Measurements from ENCODE around the gene GET3. TPM values are rescaled to one million over a fixed set of nuclear protein-coding genes. Genes with fewer than 3 reads are reported as not detected.
A peak's percentile ranks its signal among the peaks of the same experiment; 100 is the strongest.
"Not testable (repeated sequence)": the region's sequence is repeated elsewhere in the genome, so short reads cannot be mapped to it uniquely, and the experiment has no call there.

GET3 gene
- polyA plus RNA-seq, 1 donor from 2014 or later, result 64.2 TPM

DNA sequence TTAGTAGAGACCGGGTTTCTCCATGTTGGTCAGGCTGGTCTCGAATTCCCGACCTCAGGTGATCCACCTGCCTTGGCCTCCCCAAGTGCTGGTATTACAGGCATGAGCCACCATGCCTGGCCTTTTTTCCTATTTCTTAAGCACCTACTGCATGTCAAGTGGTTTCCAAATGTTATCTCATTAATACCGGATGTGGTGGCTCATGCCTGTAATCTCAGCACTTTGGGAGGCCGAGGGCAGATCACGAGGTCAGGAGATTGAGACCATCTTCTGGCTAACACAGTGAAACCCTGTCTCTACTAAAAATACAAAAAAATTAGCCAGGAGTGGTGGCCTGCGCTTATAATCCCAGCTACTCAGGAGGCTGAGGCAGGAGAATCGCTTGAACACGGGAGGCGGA is 11.7 kb upstream of the GET3 start:
- not testable (repeated sequence) for H3K27me3 Mint-ChIP-seq, H3K4me3 Mint-ChIP-seq, H3K36me3 Mint-ChIP-seq, H3K27ac Mint-ChIP-seq, H3K9me3 Mint-ChIP-seq
- peaks cover 31 to 36% (median 32%) of the 10 kb centered on the region in 3 donors for H3K4me1 Mint-ChIP-seq

- Mint-ChIP-seq H3K27me3 (no peaks in the 10 kb centered on the region), H3K36me3 (peaks cover 5% of the 10 kb centered on the region), H3K4me1 (peaks cover 26 to 34% (median 31%) of the 10 kb centered on the region in 3 donors), H3K27ac (peak overlapping the region in 2 of 3 donors; percentile 77 to 94), H3K4me3 (peak overlapping the region in 1 of 4 donors; percentile 85), H3K9me3 (no peaks in the 10 kb centered on the region)
These were observed 10.3 kb upstream of the GET3 start for GRCh38 chr19:12726988-12727316.

DNA sequence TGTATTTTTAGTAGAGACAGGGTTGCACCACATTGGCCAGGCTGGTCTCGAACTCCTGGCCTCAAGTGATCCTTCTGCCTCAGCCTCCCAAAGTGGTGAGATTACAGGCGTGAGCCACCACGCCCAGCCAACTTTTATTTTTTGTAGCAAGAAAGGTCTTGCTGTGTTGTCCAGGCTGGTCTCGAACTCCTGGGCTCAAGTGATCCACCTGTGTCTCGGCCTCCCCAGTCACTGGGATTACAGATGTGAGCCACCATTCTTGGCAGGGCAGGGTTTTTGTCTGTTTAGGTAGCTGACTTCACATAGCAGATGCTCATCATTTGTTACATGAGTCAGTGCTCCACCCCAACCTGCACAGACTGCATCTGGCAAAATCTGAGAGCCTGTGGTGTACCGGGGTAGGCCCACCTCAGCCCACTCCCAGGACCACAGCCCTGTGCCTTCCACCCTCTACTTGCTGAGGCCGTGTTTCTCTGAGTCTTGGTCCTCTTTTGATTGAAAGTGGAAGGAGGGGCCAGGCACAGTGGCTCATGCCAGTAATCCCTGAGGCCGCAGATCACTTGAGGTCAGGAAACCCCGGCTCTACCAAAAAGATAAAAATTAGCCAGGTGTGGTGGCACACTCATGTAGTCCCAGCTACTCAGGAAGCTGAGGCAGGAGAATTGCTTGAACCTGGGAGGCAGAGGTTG is 9.4 kb upstream of the GET3 start:
- no peaks in the 10 kb centered on the region for H3K9me3 Mint-ChIP-seq
- H3K4me3 Mint-ChIP-seq, result peak overlapping the region in 1 of 4 donors; percentile 57
- peaks cover 5% of the 10 kb centered on the region for H3K36me3 Mint-ChIP-seq
- H3K27ac Mint-ChIP-seq, result peak overlapping the region in 2 of 3 donors; percentile 76 to 77
- no peaks in the 10 kb centered on the region for H3K27me3 Mint-ChIP-seq
- H3K4me1 Mint-ChIP-seq, result peaks cover 27 to 39% (median 31%) of the 10 kb centered on the region in 3 donors

DNA sequence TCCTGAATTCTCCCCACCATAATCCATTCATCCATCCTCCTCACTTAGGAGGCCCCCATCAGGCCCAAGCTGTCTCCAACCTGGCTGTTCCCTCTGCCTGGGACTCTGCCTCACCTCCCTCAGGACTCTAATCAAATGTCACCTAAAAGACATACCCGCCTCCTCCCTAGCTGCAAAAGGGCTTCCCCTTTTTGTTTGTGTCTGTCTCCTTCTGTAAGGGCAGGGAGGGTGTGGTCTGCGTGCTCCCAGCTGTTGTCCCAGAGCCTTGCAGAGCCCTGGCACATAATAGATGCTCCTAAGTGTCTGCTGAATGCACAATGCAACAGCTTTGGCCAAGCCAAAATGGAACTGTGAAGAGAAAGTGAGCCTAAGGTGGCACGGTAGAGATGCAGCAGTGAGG is 7.2 kb upstream of the GET3 start:
- H3K4me1 Mint-ChIP-seq, result peaks cover 23 to 35% (median 29%) of the 10 kb centered on the region in 3 donors
- H3K4me3 Mint-ChIP-seq, result peak overlapping the region; percentile 71 to 91 (median 85)
- H3K9me3 Mint-ChIP-seq, result no peaks in the 10 kb centered on the region
- H3K36me3 Mint-ChIP-seq, result peaks cover 6% of the 10 kb centered on the region
- H3K27ac Mint-ChIP-seq, result peak overlapping the region; percentile 62 to 89 (median 88)
- no peaks in the 10 kb centered on the region for H3K27me3 Mint-ChIP-seq

DNA sequence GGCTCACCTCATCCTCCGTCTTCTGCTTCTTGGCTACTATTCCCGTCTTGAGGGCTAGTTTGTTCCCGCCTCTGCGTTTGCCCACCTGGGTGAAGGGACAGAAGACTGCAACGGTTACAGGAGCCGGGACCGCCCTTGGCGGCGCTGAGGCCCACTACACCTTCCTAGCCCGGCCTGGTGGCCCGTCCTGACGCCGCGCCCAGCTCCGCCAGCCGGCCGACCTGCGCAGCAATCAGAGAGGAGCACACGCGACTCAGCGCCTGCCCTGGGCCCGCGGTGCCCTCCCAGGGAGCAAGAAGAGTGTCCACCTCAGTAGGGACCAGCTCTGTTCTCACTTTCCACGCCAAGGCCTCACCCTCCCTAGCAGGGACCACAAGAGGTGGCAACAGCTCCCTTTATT is 6.0 kb upstream of the GET3 start:
- Mint-ChIP-seq H3K4me1 (peaks cover 22 to 36% (median 29%) of the 10 kb centered on the region in 3 donors), H3K27ac (peak overlapping the region in 1 of 3 donors; percentile 88)

DNA sequence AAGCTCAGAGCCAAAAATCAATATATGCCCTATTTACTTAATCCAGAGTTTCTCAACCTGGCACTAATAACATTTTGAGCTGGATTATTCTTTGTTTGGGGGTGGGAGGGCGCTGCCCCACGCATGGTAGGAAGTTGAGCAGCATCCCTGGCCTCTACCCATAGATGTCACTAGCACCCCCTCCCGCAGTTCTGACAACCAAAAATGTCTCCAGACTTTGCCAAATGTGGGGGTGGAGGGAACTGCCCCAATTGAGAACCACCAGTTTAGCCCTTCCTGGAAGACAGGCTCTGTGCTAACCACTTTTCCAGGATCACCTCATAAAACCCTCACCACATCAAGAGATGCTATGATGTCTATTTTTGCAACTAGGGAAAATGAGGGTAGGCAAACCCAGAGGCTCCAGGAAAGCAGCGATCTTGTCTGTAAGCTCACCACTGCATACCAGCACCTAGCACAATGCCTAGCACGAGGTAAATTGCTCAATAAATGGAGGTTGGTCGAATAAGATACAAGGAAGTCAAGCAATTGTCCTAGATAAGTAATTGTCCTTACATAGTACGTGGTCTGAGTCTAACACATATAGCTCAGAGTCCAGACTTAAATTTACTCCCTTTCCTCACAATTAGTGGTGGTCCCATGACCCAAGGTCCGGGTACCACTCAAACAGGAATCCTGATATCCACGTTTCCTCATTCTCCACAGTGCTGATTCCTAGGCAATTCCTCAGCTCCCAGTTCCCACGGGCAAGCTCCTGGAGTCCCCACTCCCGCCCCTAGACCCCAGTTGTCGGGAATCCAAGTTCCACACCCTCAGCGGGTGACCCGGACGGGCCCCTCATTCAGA is 3.7 kb upstream of the GET3 start:
- Mint-ChIP-seq H3K4me1 (peaks cover 27 to 45% (median 41%) of the 10 kb centered on the region in 3 donors), H3K27me3 (peaks cover 2% of the 10 kb centered on the region), H3K27ac (peak overlapping the region; percentile 88 to 97 (median 95)), H3K9me3 (no peaks in the 10 kb centered on the region), H3K36me3 (peaks cover 4% of the 10 kb centered on the region), H3K4me3 (peak overlapping the region; percentile 83 to 97 (median 96))

More for the DNA sequence above, 6.0 kb upstream of the GET3 start:
- Mint-ChIP-seq H3K36me3 (peaks cover 6% of the 10 kb centered on the region), H3K27me3 (no peaks in the 10 kb centered on the region), H3K4me3 (peak overlapping the region in 1 of 4 donors; percentile 65), H3K9me3 (no peaks in the 10 kb centered on the region)

GRCh38 chr19:12737835-12738351 is 596 bp downstream of the GET3 start:
- Mint-ChIP-seq H3K4me1 (peaks cover 16 to 28% (median 23%) of the 10 kb centered on the region in 3 donors), H3K4me3 (peak overlapping the region; percentile 82 to 100 (median 100)), H3K9me3 (no peaks in the 10 kb centered on the region), H3K27ac (peak overlapping the region in 2 of 3 donors; percentile 88 to 93), H3K36me3 (peaks cover 9% of the 10 kb centered on the region), H3K27me3 (peaks cover 2% of the 10 kb centered on the region)

GRCh38 chr19:12745166-12745897 is 8.0 kb downstream of the GET3 start:
- Mint-ChIP-seq H3K9me3 (peaks cover 0 to 5% (median 0%) of the 10 kb centered on the region in 3 donors), H3K27ac (no peak overlapping the region), H3K36me3 (peaks cover 17% of the 10 kb centered on the region), H3K27me3 (no peaks in the 10 kb centered on the region), H3K4me1 (peaks cover 4 to 8% (median 5%) of the 10 kb centered on the region in 3 donors), H3K4me3 (peak overlapping the region in 1 of 4 donors; percentile 45)

- Mint-ChIP-seq H3K4me3 (no peak overlapping the region), H3K4me1 (peaks cover 5 to 12% (median 5%) of the 10 kb centered on the region in 3 donors), H3K36me3 (peaks cover 10% of the 10 kb centered on the region), H3K27me3 (peaks cover 2% of the 10 kb centered on the region), H3K9me3 (peaks cover 0 to 5% (median 0%) of the 10 kb centered on the region in 3 donors), H3K27ac (peak overlapping the region in 1 of 3 donors; percentile 69)
These were observed 11.2 kb downstream of the GET3 start for GRCh38 chr19:12748489-12748888.

- Mint-ChIP-seq H3K36me3 (peaks cover 7% of the 10 kb centered on the region), H3K4me1 (peaks cover 5 to 12% (median 5%) of the 10 kb centered on the region in 3 donors), H3K9me3 (peaks cover 0 to 5% (median 0%) of the 10 kb centered on the region in 3 donors), H3K4me3 (peak overlapping the region in 3 of 4 donors; percentile 23 to 94 (median 54)), H3K27ac (peak overlapping the region; percentile 85 to 95 (median 94)), H3K27me3 (peaks cover 7% of the 10 kb centered on the region)
These were observed 12.7 kb downstream of the GET3 start for GRCh38 chr19:12749938-12750521.

DNA sequence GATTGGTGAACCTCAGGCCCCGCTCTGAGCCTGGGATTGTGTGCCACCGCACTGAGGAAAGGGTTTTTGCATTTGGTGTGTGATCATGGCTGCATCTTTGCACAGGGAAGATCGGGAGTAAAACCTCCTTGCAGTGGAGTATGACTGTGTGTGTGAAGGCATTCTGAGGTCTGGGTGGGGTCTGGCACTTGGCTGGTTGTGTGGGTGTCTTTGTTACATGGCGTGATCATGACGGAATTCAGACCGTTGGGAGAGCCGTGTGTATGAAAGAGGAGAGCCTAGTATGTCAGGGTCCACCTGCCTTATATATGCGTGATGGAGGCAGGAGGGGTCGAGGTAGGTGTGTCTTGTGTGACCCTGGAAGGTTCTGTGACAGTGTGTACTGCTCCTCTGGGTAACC is 13.6 kb downstream of the GET3 start:
- peak overlapping the region in 2 of 3 donors; percentile 11 to 56 for H3K27ac Mint-ChIP-seq
- peaks cover 0 to 5% (median 0%) of the 10 kb centered on the region in 3 donors for H3K9me3 Mint-ChIP-seq
- H3K4me3 Mint-ChIP-seq, result no peak overlapping the region
- peaks cover 5 to 12% (median 5%) of the 10 kb centered on the region in 3 donors for H3K4me1 Mint-ChIP-seq
- peaks cover 7% of the 10 kb centered on the region for H3K36me3 Mint-ChIP-seq
- peaks cover 10% of the 10 kb centered on the region for H3K27me3 Mint-ChIP-seq

GRCh38 chr19:12751635-12752034 is 14.3 kb downstream of the GET3 start, which contains the start of gene BEST2:
BEST2 (plus strand) TSS chr19:12751791; CDS start chr19:12752593, 802 bp downstream.
- peaks cover 12% of the 10 kb centered on the region for H3K27me3 Mint-ChIP-seq
- peaks cover 7% of the 10 kb centered on the region for H3K36me3 Mint-ChIP-seq
- no peak within 1 kb of the TSS for H3K4me3 Mint-ChIP-seq
- H3K27ac Mint-ChIP-seq, result peak within 1 kb of the TSS in 2 of 3 donors; percentile 11 to 56
- H3K9me3 Mint-ChIP-seq, result peaks cover 0 to 5% (median 0%) of the 10 kb centered on the region in 3 donors
- H3K4me1 Mint-ChIP-seq, result peaks cover 5 to 12% (median 5%) of the 10 kb centered on the region in 3 donors

- peaks cover 6% of the 10 kb centered on the region for H3K36me3 Mint-ChIP-seq
These were observed 14.9 kb downstream of the GET3 start for GRCh38 chr19:12752056-12752781.

More at GRCh38 chr19:12752056-12752781, 14.9 kb downstream of the GET3 start:
- peaks cover 12% of the 10 kb centered on the region for H3K27me3 Mint-ChIP-seq
- no peak overlapping the region for H3K4me3 Mint-ChIP-seq
- H3K9me3 Mint-ChIP-seq, result peaks cover 0 to 5% (median 0%) of the 10 kb centered on the region in 3 donors
- H3K27ac Mint-ChIP-seq, result no peak overlapping the region
- peaks cover 5 to 12% (median 5%) of the 10 kb centered on the region in 3 donors for H3K4me1 Mint-ChIP-seq
